HepG2 (cell line): ENCODE results near the gene SAPCD2. TPM values are rescaled to one million over a fixed set of nuclear protein-coding genes. Genes with fewer than 3 reads are reported as not detected.

ENCODE experiments used
- FOXK1 ChIP-seq: sonication (generic); formaldehyde crosslinking; IDR thresholded peaks from 2 replicates; pipeline ENCODE4 v1.4.0; 2020; ENCODE audit warnings: low read depth, missing genetic modification reagents, borderline replicate concordance
- SKIL ChIP-seq: sonication (generic); formaldehyde crosslinking; IDR thresholded peaks from 2 replicates; pipeline ENCODE4 v1.8.0; 2022; ENCODE audit warnings: missing genetic modification reagents, mild to moderate bottlenecking, moderate library complexity, borderline replicate concordance
- ZGPAT ChIP-seq: IDR thresholded peaks from 2 replicates; pipeline ENCODE4 v1.6.1; 2016; ENCODE audit warnings: mild to moderate bottlenecking
- ZNF280D ChIP-seq: sonication (generic); formaldehyde crosslinking; IDR thresholded peaks from 2 replicates; pipeline ENCODE4 v1.5.1; 2020; ENCODE audit warnings: mild to moderate bottlenecking, missing genetic modification reagents
- ZNF557 ChIP-seq: sonication (generic); formaldehyde crosslinking; IDR thresholded peaks from 2 replicates; pipeline ENCODE4 v1.4.0; 2020; ENCODE audit warnings: missing genetic modification reagents
- ZNF570 ChIP-seq: sonication (generic); formaldehyde crosslinking; IDR thresholded peaks from 2 replicates; pipeline ENCODE4 v1.4.0; 2020; ENCODE audit warnings: mild to moderate bottlenecking, missing genetic modification reagents, borderline replicate concordance
- ZNF777 ChIP-seq: sonication (generic); formaldehyde crosslinking; IDR thresholded peaks from 2 replicates; pipeline ENCODE4 v1.4.0; 2020; ENCODE audit warnings: missing genetic modification reagents
- polyA plus RNA-seq, 8 experiments: library from polyadenylated mRNA; depleted of rRNA in 3 of 8; stranded (reverse) in 7 of 8; unstranded in 1 of 8; fragments of >200 nt; fragmentation: Illumina TruSeq in 4 of 8; extraction: Trizol in 4 of 8; gene quantifications; 2 replicates each; pipeline versions ENCODE4 v1.2.1 to v1.2.3, GENCODE V29; 2011 to 2016; ENCODE audit warnings: low read depth in 4 of 8, missing spikeins in 1 of 8, mixed read lengths in 1 of 8; ENCODE audit not compliant: insufficient read depth in 1 of 8
- total RNA-seq, 5 experiments: library from RNA; depleted of rRNA; stranded (reverse); fragments of >200 nt; fragmentation: Illumina TruSeq; extraction: Trizol; gene quantifications; 2 replicates each; pipeline ENCODE4 v1.2.3, GENCODE V29; 2016; ENCODE audit warnings: low read depth in 1 of 5

The SAPCD2 gene
- total and polyA plus RNA-seq, 2 of the 13 experiments (the other 11 are each of a cell fraction or from before 2014, with no cell fraction given): 21.9 to 42.8 TPM

GRCh38 chr9:137083394-137084004 lies 13.1 kb upstream of the SAPCD2 start (continued):
- no peak for TF ChIP-seq SKIL
- no peak for TF ChIP-seq ZNF557
- TF ChIP-seq ZNF280D (CRISPR knock-in tag): no peak
- no peak for TF ChIP-seq FOXK1 (CRISPR knock-in tag)
- no peak for TF ChIP-seq ZNF570 (CRISPR knock-in tag)
- no peak for TF ChIP-seq ZNF777 (CRISPR knock-in tag)
- TF ChIP-seq ZGPAT (CRISPR knock-in tag): no peak
- TF ChIP-seq, all 625 proteins: peak for 27
